Measurements from ENCODE around the gene SMDT1. TPM values are rescaled to one million over a fixed set of nuclear protein-coding genes. Genes with fewer than 3 reads are reported as not detected.
A peak's percentile ranks its signal among the peaks of the same experiment; 100 is the strongest.

SMDT1 gene
- total and polyA plus RNA-seq, 9 of the 15 experiments (the other 6 are each of a cell fraction or from before 2014, with no cell fraction given) = 7.9 to 65.2 (median 14.3) TPM

DNA sequence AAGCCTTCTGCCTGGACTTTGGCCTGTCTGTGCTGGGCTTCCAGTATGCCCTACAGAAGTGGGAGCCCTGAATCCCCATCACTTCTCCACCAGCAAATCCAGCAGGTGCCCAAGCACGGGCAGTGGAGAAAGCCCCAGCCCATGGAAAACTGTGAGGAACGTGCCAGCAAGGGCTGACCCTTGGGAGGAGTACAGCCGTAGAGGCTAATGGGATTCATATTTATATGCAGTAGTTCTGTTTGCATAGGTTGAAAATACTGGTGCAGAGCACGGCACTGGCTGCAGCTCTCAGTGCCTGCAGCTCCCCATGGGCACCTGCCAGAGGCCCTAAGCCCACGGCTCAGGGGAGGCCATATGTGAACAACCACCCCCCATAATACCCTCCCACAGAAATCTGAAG lies 19.0 kb upstream of the SMDT1 start:
- Histone ChIP-seq H3K27ac (ENCODE audit: extremely low read depth, low read depth, low read length) (no peak overlapping the region), H3K36me3 (ENCODE audit: control insufficient read depth, insufficient read depth, low read length) (peaks cover 39% of the 10 kb centered on the region; the same call in 2 of the 3 replicates), H3K79me2 (ENCODE audit: control insufficient read depth, insufficient read depth, low read length) (no peaks in the 10 kb centered on the region), H3K9me1 (ENCODE audit: control insufficient read depth, insufficient read depth, low read length) (no peaks in the 10 kb centered on the region), H3K4me2 (ENCODE audit: insufficient read depth, low read length) (no peak overlapping the region), H4K20me1 (replicated peaks; ENCODE audit: control insufficient read depth, insufficient read depth, low read length) (no peaks in the 10 kb centered on the region), H3K27me3 (ENCODE audit: control insufficient read depth in 2 of 2, insufficient read depth in 2 of 2, low read length in 2 of 2) (no peaks in the 10 kb centered on the region), H3K9ac (ENCODE audit: insufficient read depth in 1 of 2, low read depth in 2 of 2, low read length in 2 of 2) (no peak overlapping the region), H2AFZ (ENCODE audit: low read depth, low read length) (no peak overlapping the region), H3K4me1 (replicated peaks in 1 of 2; ENCODE audit: control insufficient read depth in 2 of 2, insufficient read depth in 2 of 2, low read length in 2 of 2) (no peaks in the 10 kb centered on the region), H3K4me3 (no peak overlapping the region), H3K9me3 (replicated peaks; ENCODE audit: control insufficient read depth, insufficient read depth, low read depth, low read length) (no peaks in the 10 kb centered on the region; the same call in none of the 2 replicates)
- ATAC-seq (no peak), DNase-seq (ENCODE audit: extremely low read depth in 1 of 4, low spot score in 3 of 4) (no peak), FAIRE-seq (no peak)
- no peak for TF ChIP-seq HMGN3 (IDR thresholded peaks at IDR 0.05; ENCODE audit: borderline replicate concordance, extremely low read depth, insufficient read length, low read depth, low read length)
- no peak for TF ChIP-seq MAFF (IDR thresholded peaks at IDR 0.05; ENCODE audit: low read length)
- TF ChIP-seq MXI1 (IDR thresholded peaks at IDR 0.05; ENCODE audit: low read depth, low read length) = no peak
- TF ChIP-seq RBM25 (IDR thresholded peaks at IDR 0.05; ENCODE audit: low read depth, low read length, severe bottlenecking) = no peak
- TF ChIP-seq, protein P1, sequence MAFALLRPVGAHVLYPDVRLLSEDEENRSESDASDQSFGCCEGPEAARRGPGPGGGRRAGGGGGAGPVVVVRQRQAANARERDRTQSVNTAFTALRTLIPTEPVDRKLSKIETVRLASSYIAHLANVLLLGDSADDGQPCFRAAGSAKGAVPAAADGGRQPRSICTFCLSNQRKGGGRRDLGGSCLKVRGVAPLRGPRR (CRISPR knock-in tag; IDR thresholded peaks at IDR 0.05) = no peak
- 90% methylated on average over 4 of the region's 5 CpGs for WGBS (ENCODE audit: insufficient coverage, low coverage, missing lambda C conversion rate)
- BruUV-seq (replicated peaks) = no TSS peak
- intact Hi-C loops (cut with micrococcal nuclease) = no loop called here
- CTCF ChIA-PET (ENCODE audit: low intra/inter-chr PET ratio) = no interaction called here
- in situ Hi-C loops (cut with MboI) = no loop called here
- POLR2A ChIA-PET = interaction anchor here (0.5 kb wide), 1 partner anchor 114 kb away, joined by 3 read pairs; no protein-coding TSS in a partner anchor

DNA sequence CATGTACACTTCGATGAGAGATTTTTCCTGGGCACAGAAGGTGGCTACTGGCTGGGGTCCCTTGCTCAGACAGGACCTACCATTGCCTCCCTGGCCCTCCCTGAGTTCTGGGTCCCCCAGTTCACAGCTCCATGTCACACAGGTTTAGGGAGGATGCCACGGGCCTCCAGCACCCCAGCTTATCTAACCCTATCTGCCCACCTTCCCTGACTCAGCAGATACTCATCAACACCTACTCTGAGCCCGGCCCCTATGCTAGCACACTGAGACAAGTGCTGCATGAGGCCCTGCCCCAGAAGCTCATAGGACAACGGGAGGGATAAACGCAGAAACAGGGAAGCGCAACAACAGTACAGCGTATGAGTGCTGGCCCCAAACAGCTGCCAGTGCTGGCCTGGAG lies 18.5 kb upstream of the SMDT1 start:
- intact Hi-C loops (cut with micrococcal nuclease) (no loop called here), in situ Hi-C loops (cut with MboI) (no loop called here)
- CTCF ChIA-PET (ENCODE audit: low intra/inter-chr PET ratio) = no interaction called here

More for the DNA sequence above, 18.5 kb upstream of the SMDT1 start:
- H3K27me3 ChIP-seq (ENCODE audit: control insufficient read depth in 2 of 2, insufficient read depth in 2 of 2, low read length in 2 of 2) = no peaks in the 10 kb centered on the region
- H3K9me1 ChIP-seq (ENCODE audit: control insufficient read depth, insufficient read depth, low read length) = no peaks in the 10 kb centered on the region
- no TSS peak for BruUV-seq (replicated peaks)
- H3K36me3 ChIP-seq (ENCODE audit: control insufficient read depth, insufficient read depth, low read length) = peaks cover 41% of the 10 kb centered on the region; the same call in 2 of the 3 replicates
- FAIRE-seq (no peak), ATAC-seq (no peak), DNase-seq (ENCODE audit: extremely low read depth in 1 of 4, low spot score in 3 of 4) (no peak)
- POLR2A ChIA-PET = interaction anchor here (0.5 to 0.8 kb wide), 2 partner anchors 18 to 113 kb away, joined by 3 to 4 read pairs; no protein-coding TSS in a partner anchor
- WGBS (ENCODE audit: insufficient coverage, low coverage, missing lambda C conversion rate) = 89% methylated on average over 6 of the region's 7 CpGs
- no peak overlapping the region for H3K9ac ChIP-seq (ENCODE audit: insufficient read depth in 1 of 2, low read depth in 2 of 2, low read length in 2 of 2)
- no peaks in the 10 kb centered on the region for H4K20me1 ChIP-seq (replicated peaks; ENCODE audit: control insufficient read depth, insufficient read depth, low read length)
- no peaks in the 10 kb centered on the region; a peak in 1 of 5 replicates for H3K4me1 ChIP-seq (replicated peaks in 1 of 2; ENCODE audit: control insufficient read depth in 2 of 2, insufficient read depth in 2 of 2, low read length in 2 of 2)
- no peak overlapping the region for H3K27ac ChIP-seq (ENCODE audit: extremely low read depth, low read depth, low read length)
- no peaks in the 10 kb centered on the region; the same call in none of the 2 replicates for H3K9me3 ChIP-seq (replicated peaks; ENCODE audit: control insufficient read depth, insufficient read depth, low read depth, low read length)
- no peaks in the 10 kb centered on the region for H3K79me2 ChIP-seq (ENCODE audit: control insufficient read depth, insufficient read depth, low read length)
- H3K4me2 ChIP-seq (ENCODE audit: insufficient read depth, low read length) = no peak overlapping the region
- TF ChIP-seq RBM15 (IDR thresholded peaks at IDR 0.05; ENCODE audit: insufficient read depth, low read length) (no peak), ZNF316 (IDR thresholded peaks at IDR 0.05) (peak; percentile 7; the same call in 1 of the 2 replicates)
- H3K4me3 ChIP-seq = no peak overlapping the region
- H2AFZ ChIP-seq (ENCODE audit: low read depth, low read length) = no peak overlapping the region

Data from K562 (cell line).